ENCODE measurements around the gene A2M. TPM values are rescaled to one million over a fixed set of nuclear protein-coding genes. Genes with fewer than 3 reads are reported as not detected.

A2M gene
- total and polyA plus RNA-seq, 2 of the 8 experiments (the other 6 are each of a cell fraction or from before 2014, with no cell fraction given): 0.15 TPM; not detected in 1

- POLR2A ChIA-PET (ENCODE audit: partially characterized antibody): interaction anchor here (1.2 kb wide), 1 partner anchor 18 kb away, joined by 3 read pairs; no protein-coding TSS in a partner anchor
- Histone ChIP-seq H3K79me1 (ENCODE audit: low read depth, low read length) (no peaks in the 10 kb centered on the region), H3K23ac (ENCODE audit: insufficient read length) (no peak overlapping the region), H4K5ac (ENCODE audit: insufficient read length, low read depth, low read length) (no peak overlapping the region), H3K4ac (replicated peaks; ENCODE audit: insufficient read length, low read depth, low read length) (no peak overlapping the region), H4K91ac (replicated peaks; ENCODE audit: insufficient read length, low read length) (no peak overlapping the region), H3K56ac (replicated peaks; ENCODE audit: insufficient read length, low read depth, low read length) (no peak overlapping the region), H4K20me1 (replicated peaks in 1 of 2; ENCODE audit: control insufficient read depth in 1 of 2, insufficient read depth in 2 of 2, low read length in 2 of 2) (no peaks in the 10 kb centered on the region), H3K27ac (ENCODE audit: low read depth, low read length) (no peak overlapping the region), H3K4me2 (ENCODE audit: insufficient read depth in 1 of 2, low read depth in 2 of 2, low read length in 2 of 2) (no peak overlapping the region), H3K4me1 (replicated peaks in 1 of 4; ENCODE audit: control insufficient read depth in 3 of 4, insufficient read depth in 4 of 4, low read length in 3 of 4) (no peaks in the 10 kb centered on the region), H2BK20ac (ENCODE audit: low read length) (no peak overlapping the region), H2BK12ac (ENCODE audit: low read depth, low read length) (no peak overlapping the region), H4K8ac (ENCODE audit: extremely low read depth, insufficient read depth, low read length) (no peak overlapping the region), H3K79me2 (ENCODE audit: control insufficient read depth in 1 of 2, insufficient read depth in 2 of 2, low read length in 2 of 2) (no peaks in the 10 kb centered on the region), H2AFZ (ENCODE audit: low read length) (no peak overlapping the region), H2BK120ac (replicated peaks; ENCODE audit: low read depth, low read length) (no peak overlapping the region), H3K18ac (ENCODE audit: extremely low read depth, low read length) (no peak overlapping the region), H2BK5ac (ENCODE audit: low read depth, low read length) (no peak overlapping the region), H3K14ac (ENCODE audit: insufficient read length) (no peak overlapping the region), H2AK5ac (ENCODE audit: low read depth, low read length) (no peak overlapping the region), H3K4me3 (ENCODE audit: extremely low read depth in 1 of 4, insufficient read depth in 2 of 4, low read depth in 3 of 4, low read length in 4 of 4) (no peak overlapping the region), H2BK15ac (ENCODE audit: low read length) (no peak overlapping the region), H3K9me3 (ENCODE audit: insufficient read depth in 2 of 2, low read depth in 1 of 2, low read length in 1 of 2) (no peaks in the 10 kb centered on the region; a peak in 1 of 4 replicates), H3K23me2 (ENCODE audit: low read depth, low read length) (no peaks in the 10 kb centered on the region), H3K36me3 (ENCODE audit: control insufficient read depth in 2 of 4, insufficient read depth in 4 of 4, low read length in 3 of 4) (no peaks in the 10 kb centered on the region), H3K9ac (replicated peaks in 1 of 4; ENCODE audit: extremely low read depth in 1 of 4, low read depth in 3 of 4, low read length in 3 of 4) (no peak overlapping the region), H3K27me3 (replicated peaks in 1 of 4; ENCODE audit: control insufficient read depth in 3 of 4, extremely low read depth in 1 of 4, insufficient read depth in 3 of 4, low read length in 3 of 4) (peaks cover 0 to 1% (median 0%) of the 10 kb centered on the region in 4 experiments; a peak in 1 of 7 replicates)
- no peak for FAIRE-seq
- DNase-seq (ENCODE audit: low read depth in 1 of 2, low spot score in 2 of 2): no peak
- 92% methylated on average over 3 of the region's 3 CpGs; no CpG with 5 or more reads in 1 of the 2 experiments for WGBS, 2 experiments (ENCODE audit: extremely low coverage in 1 of 2, insufficient coverage in 1 of 2, insufficient read length in 1 of 2, insufficient replicate concordance in 2 of 2, low coverage in 1 of 2, low lambda C conversion rate in 2 of 2, missing lambda C conversion rate in 1 of 2)
- CTCF ChIA-PET (ENCODE audit: partially characterized antibody): interaction anchor here (1.4 kb wide), 1 partner anchor 21 kb away, joined by 3 read pairs; no protein-coding TSS in a partner anchor
- no peak for TF ChIP-seq BCL11A (IDR thresholded peaks at IDR 0.05; ENCODE audit: low read depth in 2 of 2, low read length in 2 of 2)
- TF ChIP-seq TAF1 (IDR thresholded peaks at IDR 0.05; ENCODE audit: low read depth, low read length): no peak
- no peak for TF ChIP-seq NRF1 (IDR thresholded peaks at IDR 0.05; ENCODE audit: low read depth, low read length)
- TF ChIP-seq CREB1 (IDR thresholded peaks at IDR 0.05): no peak
- TF ChIP-seq ATF2 (IDR thresholded peaks at IDR 0.05; ENCODE audit: low read length): no peak
- no peak for TF ChIP-seq HDAC2 (IDR thresholded peaks at IDR 0.05; ENCODE audit: borderline replicate concordance in 1 of 2, low read depth in 2 of 2, low read length in 2 of 2)
- TF ChIP-seq POLR2A (IDR thresholded peaks at IDR 0.05; ENCODE audit: control extremely low read depth in 1 of 2, low read depth in 2 of 2, low read length in 2 of 2): no peak
- no peak for TF ChIP-seq RBBP5 (IDR thresholded peaks at IDR 0.05; ENCODE audit: borderline replicate concordance, low read depth, low read length)
- TF ChIP-seq MAX (IDR thresholded peaks at IDR 0.05): no peak
- no peak for TF ChIP-seq FOSL1 (IDR thresholded peaks at IDR 0.05; ENCODE audit: insufficient read depth, low read depth, low read length)
- TF ChIP-seq SP4 (IDR thresholded peaks at IDR 0.05; ENCODE audit: low read length): no peak
These were observed 33.9 kb downstream of the A2M start for GRCh38 chr12:9081667-9082427.

All from H1 (cell line).